H1 (cell line): Measurements from ENCODE around the gene CFD.

Source experiments
- ASH2L ChIP-seq: fragments of 200-600, 300-600 bp; sonication (generic); IDR thresholded peaks from one replicate; pipeline ENCODE4 v1.7.1; 2017; ENCODE audit warnings: low read length
- CHD2 ChIP-seq: IDR thresholded peaks from 2 replicates; pipeline ENCODE4 v1.6.1; 2012; ENCODE audit warnings: low read length, improper control_type of control experiment
- GABPA ChIP-seq: IDR thresholded peaks from 2 replicates; pipeline ENCODE4 v1.6.1; 2011; ENCODE audit warnings: mild to moderate bottlenecking, low read length, moderate library complexity, borderline replicate concordance; ENCODE audit not compliant: insufficient read depth
- TBP ChIP-seq: IDR thresholded peaks from 2 replicates; pipeline ENCODE4 v1.6.1; 2011; ENCODE audit warnings: low read depth, low read length, improper control_type of control experiment
- TF ChIP-seq, protein P1 (sequence below), 3 experiments: IDR thresholded peaks; 1 replicate in 2 of 3; 2 replicates in 1 of 3; pipeline versions ENCODE4 v1.5.1 to v1.6.1; 2011; ENCODE audit warnings: low read length in 3 of 3, mild to moderate bottlenecking in 3 of 3, inconsistent platforms in 2 of 3, low read depth in 1 of 3, moderate library complexity in 1 of 3; ENCODE audit not compliant: insufficient read depth in 1 of 3; ENCODE audit errors: control extremely low read depth in 1 of 3
- TF ChIP-seq, protein P2 (sequence below): fragments of 300-600 bp; sonication (generic); IDR thresholded peaks from 2 replicates; pipeline ENCODE4 v1.7.1; 2012; ENCODE audit warnings: low read length, moderate library complexity, mild to moderate bottlenecking, inconsistent platforms; ENCODE audit not compliant: insufficient replicate concordance

DNA sequence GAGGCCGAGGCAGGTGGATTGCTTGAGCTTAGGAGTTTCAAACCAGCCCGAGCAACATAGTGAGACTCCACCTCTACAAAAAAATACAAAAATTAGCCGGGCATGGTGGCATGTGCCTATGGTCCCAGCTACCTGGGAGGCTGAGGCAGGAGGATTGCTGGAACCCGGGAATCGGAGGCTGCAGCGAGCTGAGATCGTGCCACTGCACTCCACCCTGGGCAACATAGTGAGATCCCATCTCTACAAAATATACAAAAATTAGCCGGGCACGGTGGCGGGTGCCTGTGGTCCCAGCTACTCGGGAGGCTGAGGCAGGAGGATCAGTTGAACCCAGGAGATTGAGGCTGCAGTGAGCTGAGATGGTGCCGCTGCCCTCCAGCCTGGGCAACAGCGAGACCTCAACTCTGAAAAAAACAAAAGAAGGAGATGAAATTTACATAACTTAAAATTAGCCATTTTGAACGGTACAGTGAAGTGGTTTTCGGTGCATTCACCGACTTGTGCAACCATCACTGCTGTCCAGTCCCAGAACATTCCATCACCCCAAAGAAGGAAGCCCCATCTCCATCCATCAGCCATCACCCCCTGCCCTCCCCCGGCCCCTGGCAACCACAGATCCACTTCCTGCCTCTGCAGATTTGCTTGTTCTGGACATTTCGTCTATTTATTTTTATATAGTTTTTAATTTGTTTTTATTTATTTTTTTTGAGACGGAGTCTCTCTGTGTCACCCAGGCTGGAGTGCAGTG is 33.4 kb upstream of the CFD start:
- no peak for TF ChIP-seq TBP
- no peak for TF ChIP-seq ASH2L
- TF ChIP-seq, protein P1, sequence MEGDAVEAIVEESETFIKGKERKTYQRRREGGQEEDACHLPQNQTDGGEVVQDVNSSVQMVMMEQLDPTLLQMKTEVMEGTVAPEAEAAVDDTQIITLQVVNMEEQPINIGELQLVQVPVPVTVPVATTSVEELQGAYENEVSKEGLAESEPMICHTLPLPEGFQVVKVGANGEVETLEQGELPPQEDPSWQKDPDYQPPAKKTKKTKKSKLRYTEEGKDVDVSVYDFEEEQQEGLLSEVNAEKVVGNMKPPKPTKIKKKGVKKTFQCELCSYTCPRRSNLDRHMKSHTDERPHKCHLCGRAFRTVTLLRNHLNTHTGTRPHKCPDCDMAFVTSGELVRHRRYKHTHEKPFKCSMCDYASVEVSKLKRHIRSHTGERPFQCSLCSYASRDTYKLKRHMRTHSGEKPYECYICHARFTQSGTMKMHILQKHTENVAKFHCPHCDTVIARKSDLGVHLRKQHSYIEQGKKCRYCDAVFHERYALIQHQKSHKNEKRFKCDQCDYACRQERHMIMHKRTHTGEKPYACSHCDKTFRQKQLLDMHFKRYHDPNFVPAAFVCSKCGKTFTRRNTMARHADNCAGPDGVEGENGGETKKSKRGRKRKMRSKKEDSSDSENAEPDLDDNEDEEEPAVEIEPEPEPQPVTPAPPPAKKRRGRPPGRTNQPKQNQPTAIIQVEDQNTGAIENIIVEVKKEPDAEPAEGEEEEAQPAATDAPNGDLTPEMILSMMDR (IDR thresholded peaks at IDR 0.05; ENCODE audit: control extremely low read depth in 1 of 3, insufficient read depth in 1 of 3, low read depth in 1 of 3, low read length in 3 of 3): no peak
- TF ChIP-seq CHD2: no peak
- TF ChIP-seq GABPA: no peak
- TF ChIP-seq, protein P2, sequence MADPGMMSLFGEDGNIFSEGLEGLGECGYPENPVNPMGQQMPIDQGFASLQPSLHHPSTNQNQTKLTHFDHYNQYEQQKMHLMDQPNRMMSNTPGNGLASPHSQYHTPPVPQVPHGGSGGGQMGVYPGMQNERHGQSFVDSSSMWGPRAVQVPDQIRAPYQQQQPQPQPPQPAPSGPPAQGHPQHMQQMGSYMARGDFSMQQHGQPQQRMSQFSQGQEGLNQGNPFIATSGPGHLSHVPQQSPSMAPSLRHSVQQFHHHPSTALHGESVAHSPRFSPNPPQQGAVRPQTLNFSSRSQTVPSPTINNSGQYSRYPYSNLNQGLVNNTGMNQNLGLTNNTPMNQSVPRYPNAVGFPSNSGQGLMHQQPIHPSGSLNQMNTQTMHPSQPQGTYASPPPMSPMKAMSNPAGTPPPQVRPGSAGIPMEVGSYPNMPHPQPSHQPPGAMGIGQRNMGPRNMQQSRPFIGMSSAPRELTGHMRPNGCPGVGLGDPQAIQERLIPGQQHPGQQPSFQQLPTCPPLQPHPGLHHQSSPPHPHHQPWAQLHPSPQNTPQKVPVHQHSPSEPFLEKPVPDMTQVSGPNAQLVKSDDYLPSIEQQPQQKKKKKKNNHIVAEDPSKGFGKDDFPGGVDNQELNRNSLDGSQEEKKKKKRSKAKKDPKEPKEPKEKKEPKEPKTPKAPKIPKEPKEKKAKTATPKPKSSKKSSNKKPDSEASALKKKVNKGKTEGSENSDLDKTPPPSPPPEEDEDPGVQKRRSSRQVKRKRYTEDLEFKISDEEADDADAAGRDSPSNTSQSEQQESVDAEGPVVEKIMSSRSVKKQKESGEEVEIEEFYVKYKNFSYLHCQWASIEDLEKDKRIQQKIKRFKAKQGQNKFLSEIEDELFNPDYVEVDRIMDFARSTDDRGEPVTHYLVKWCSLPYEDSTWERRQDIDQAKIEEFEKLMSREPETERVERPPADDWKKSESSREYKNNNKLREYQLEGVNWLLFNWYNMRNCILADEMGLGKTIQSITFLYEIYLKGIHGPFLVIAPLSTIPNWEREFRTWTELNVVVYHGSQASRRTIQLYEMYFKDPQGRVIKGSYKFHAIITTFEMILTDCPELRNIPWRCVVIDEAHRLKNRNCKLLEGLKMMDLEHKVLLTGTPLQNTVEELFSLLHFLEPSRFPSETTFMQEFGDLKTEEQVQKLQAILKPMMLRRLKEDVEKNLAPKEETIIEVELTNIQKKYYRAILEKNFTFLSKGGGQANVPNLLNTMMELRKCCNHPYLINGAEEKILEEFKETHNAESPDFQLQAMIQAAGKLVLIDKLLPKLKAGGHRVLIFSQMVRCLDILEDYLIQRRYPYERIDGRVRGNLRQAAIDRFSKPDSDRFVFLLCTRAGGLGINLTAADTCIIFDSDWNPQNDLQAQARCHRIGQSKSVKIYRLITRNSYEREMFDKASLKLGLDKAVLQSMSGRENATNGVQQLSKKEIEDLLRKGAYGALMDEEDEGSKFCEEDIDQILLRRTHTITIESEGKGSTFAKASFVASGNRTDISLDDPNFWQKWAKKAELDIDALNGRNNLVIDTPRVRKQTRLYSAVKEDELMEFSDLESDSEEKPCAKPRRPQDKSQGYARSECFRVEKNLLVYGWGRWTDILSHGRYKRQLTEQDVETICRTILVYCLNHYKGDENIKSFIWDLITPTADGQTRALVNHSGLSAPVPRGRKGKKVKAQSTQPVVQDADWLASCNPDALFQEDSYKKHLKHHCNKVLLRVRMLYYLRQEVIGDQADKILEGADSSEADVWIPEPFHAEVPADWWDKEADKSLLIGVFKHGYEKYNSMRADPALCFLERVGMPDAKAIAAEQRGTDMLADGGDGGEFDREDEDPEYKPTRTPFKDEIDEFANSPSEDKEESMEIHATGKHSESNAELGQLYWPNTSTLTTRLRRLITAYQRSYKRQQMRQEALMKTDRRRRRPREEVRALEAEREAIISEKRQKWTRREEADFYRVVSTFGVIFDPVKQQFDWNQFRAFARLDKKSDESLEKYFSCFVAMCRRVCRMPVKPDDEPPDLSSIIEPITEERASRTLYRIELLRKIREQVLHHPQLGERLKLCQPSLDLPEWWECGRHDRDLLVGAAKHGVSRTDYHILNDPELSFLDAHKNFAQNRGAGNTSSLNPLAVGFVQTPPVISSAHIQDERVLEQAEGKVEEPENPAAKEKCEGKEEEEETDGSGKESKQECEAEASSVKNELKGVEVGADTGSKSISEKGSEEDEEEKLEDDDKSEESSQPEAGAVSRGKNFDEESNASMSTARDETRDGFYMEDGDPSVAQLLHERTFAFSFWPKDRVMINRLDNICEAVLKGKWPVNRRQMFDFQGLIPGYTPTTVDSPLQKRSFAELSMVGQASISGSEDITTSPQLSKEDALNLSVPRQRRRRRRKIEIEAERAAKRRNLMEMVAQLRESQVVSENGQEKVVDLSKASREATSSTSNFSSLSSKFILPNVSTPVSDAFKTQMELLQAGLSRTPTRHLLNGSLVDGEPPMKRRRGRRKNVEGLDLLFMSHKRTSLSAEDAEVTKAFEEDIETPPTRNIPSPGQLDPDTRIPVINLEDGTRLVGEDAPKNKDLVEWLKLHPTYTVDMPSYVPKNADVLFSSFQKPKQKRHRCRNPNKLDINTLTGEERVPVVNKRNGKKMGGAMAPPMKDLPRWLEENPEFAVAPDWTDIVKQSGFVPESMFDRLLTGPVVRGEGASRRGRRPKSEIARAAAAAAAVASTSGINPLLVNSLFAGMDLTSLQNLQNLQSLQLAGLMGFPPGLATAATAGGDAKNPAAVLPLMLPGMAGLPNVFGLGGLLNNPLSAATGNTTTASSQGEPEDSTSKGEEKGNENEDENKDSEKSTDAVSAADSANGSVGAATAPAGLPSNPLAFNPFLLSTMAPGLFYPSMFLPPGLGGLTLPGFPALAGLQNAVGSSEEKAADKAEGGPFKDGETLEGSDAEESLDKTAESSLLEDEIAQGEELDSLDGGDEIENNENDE: no peak
